ENCODE results near the gene RGS5.

DNA sequence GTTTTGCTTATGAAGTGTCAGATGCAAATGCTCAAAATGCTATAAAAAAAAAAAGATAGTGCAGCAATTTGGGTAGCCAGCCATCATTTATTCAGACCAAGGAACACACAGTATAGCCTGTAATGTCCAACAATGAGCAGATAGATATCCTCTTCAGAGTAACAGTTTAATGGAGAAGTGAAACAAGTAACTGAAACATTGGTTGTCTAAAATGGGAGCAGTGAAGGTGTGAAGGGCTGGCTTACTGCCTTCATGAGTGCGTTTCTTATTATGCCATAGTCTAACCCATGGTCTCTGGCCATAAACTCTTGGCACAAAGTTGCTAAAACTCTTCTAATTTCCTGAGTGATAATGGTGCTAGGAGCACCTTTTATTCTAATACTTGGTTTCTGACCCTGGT lies 11.4 kb downstream of the RGS5 start:
- TF ChIP-seq ZFP30 (CRISPR knock-in tag; IDR thresholded peaks at IDR 0.05) (no peak), ZC3H10 (CRISPR knock-in tag; IDR thresholded peaks at IDR 0.05) (no peak), CSDC2 (CRISPR knock-in tag; IDR thresholded peaks at IDR 0.05) (no peak), ESRRG (CRISPR knock-in tag; IDR thresholded peaks at IDR 0.05) (no peak), SNAI2 (CRISPR knock-in tag; IDR thresholded peaks at IDR 0.05) (no peak), ARNTL (CRISPR knock-in tag; IDR thresholded peaks at IDR 0.05; ENCODE audit: borderline replicate concordance, low read depth) (no peak)
- TF ChIP-seq, protein P1, sequence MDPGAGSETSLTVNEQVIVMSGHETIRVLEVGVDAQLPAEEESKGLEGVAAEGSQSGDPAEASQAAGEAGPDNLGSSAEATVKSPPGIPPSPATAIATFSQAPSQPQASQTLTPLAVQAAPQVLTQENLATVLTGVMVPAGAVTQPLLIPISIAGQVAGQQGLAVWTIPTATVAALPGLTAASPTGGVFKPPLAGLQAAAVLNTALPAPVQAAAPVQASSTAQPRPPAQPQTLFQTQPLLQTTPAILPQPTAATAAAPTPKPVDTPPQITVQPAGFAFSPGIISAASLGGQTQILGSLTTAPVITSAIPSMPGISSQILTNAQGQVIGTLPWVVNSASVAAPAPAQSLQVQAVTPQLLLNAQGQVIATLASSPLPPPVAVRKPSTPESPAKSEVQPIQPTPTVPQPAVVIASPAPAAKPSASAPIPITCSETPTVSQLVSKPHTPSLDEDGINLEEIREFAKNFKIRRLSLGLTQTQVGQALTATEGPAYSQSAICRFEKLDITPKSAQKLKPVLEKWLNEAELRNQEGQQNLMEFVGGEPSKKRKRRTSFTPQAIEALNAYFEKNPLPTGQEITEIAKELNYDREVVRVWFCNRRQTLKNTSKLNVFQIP (CRISPR knock-in tag; IDR thresholded peaks at IDR 0.05; ENCODE audit: borderline replicate concordance, low read depth): no peak
- TF ChIP-seq, protein P2, sequence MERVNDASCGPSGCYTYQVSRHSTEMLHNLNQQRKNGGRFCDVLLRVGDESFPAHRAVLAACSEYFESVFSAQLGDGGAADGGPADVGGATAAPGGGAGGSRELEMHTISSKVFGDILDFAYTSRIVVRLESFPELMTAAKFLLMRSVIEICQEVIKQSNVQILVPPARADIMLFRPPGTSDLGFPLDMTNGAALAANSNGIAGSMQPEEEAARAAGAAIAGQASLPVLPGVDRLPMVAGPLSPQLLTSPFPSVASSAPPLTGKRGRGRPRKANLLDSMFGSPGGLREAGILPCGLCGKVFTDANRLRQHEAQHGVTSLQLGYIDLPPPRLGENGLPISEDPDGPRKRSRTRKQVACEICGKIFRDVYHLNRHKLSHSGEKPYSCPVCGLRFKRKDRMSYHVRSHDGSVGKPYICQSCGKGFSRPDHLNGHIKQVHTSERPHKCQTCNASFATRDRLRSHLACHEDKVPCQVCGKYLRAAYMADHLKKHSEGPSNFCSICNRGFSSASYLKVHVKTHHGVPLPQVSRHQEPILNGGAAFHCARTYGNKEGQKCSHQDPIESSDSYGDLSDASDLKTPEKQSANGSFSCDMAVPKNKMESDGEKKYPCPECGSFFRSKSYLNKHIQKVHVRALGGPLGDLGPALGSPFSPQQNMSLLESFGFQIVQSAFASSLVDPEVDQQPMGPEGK (CRISPR knock-in tag; IDR thresholded peaks at IDR 0.05; ENCODE audit: borderline replicate concordance): no peak

Data from SK-N-SH treated with all-trans-retinoic acid at 6 μM for 48 hours (cell line).